ENCODE measurements around the gene LCE6A. TPM values are rescaled to one million over a fixed set of nuclear protein-coding genes. Genes with fewer than 3 reads are reported as not detected.

Gene LCE6A
- total and polyA plus RNA-seq, 9 of the 15 experiments (the other 6 are each of a cell fraction or from before 2014, with no cell fraction given) = not detected

DNA sequence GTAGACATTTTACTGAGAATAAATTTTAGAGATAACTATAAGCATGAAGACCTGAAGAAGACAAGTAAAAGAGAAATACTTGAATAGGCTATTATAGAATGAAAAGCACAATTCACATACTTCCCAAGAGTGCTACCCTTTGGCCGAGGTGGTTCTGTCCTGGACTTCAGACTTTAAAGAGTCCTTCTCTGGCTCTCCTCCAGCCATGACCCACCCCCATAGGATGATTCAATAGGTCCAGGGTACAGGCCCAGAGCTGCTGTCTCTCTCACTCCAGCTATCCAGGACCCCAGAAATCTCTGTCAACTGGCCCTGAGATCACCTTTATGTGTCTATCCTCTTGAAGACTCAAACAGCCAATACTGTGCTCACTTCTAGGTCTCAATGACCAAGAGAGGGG, 34.2 kb downstream of the LCE6A start (continued):
- TF ChIP-seq, protein P1, sequence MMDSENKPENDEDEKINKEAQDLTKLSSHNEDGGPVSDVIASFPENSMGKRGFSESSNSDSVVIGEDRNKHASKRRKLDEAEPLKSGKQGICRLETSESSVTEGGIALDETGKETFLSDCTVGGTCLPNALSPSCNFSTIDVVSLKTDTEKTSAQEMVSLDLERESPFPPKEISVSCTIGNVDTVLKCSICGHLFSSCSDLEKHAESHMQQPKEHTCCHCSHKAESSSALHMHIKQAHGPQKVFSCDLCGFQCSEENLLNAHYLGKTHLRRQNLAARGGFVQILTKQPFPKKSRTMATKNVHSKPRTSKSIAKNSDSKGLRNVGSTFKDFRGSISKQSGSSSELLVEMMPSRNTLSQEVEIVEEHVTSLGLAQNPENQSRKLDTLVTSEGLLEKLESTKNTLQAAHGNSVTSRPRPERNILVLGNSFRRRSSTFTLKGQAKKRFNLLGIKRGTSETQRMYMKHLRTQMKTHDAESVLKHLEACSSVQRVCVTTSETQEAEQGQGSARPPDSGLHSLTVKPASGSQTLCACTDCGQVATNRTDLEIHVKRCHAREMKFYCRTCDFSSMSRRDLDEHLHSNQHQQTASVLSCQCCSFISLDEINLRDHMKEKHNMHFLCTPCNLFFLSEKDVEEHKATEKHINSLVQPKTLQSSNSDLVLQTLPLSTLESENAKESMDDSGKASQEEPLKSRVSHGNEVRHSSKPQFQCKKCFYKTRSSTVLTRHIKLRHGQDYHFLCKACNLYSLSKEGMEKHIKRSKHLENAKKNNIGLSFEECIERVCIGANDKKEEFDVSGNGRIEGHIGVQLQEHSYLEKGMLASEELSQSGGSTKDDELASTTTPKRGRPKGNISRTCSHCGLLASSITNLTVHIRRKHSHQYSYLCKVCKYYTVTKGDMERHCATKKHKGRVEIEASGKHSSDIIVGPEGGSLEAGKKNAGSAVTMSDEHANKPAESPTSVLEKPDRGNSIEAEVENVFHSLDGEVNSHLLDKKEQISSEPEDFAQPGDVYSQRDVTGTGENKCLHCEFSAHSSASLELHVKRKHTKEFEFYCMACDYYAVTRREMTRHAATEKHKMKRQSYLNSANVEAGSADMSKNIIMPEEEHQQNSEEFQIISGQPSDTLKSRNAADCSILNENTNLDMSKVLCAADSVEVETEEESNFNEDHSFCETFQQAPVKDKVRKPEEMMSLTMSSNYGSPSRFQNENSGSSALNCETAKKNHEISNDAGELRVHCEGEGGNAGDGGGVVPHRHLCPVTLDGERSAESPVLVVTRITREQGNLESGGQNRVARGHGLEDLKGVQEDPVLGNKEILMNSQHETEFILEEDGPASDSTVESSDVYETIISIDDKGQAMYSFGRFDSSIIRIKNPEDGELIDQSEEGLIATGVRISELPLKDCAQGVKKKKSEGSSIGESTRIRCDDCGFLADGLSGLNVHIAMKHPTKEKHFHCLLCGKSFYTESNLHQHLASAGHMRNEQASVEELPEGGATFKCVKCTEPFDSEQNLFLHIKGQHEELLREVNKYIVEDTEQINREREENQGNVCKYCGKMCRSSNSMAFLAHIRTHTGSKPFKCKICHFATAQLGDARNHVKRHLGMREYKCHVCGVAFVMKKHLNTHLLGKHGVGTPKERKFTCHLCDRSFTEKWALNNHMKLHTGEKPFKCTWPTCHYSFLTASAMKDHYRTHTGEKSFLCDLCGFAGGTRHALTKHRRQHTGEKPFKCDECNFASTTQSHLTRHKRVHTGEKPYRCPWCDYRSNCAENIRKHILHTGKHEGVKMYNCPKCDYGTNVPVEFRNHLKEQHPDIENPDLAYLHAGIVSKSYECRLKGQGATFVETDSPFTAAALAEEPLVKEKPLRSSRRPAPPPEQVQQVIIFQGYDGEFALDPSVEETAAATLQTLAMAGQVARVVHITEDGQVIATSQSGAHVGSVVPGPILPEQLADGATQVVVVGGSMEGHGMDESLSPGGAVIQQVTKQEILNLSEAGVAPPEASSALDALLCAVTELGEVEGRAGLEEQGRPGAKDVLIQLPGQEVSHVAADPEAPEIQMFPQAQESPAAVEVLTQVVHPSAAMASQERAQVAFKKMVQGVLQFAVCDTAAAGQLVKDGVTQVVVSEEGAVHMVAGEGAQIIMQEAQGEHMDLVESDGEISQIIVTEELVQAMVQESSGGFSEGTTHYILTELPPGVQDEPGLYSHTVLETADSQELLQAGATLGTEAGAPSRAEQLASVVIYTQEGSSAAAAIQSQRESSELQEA (IDR thresholded peaks at IDR 0.05; ENCODE audit: low read depth) = no peak
- TF ChIP-seq HDAC6 (IDR thresholded peaks at IDR 0.05; ENCODE audit: low read depth, low read length) = no peak
- TF ChIP-seq CBX5 (IDR thresholded peaks at IDR 0.05; ENCODE audit: borderline replicate concordance, low read depth) = no peak
- TF ChIP-seq ELF1 (tag; IDR thresholded peaks at IDR 0.05) = no peak
